Duodenal mucosa (tissue), 2 donors: ENCODE results near the gene GABARAP.

Experiments used
- H3K27ac ChIP-seq: one replicate; pipeline ENCODE4 v1.7.0; 2013; ENCODE audit warnings: low read depth, low read length
- H3K27me3 ChIP-seq, 2 donors: one replicate each; pipeline ENCODE4 v1.7.0; 2013; ENCODE audit warnings: low read length in 2 of 2, control low read depth in 1 of 2; ENCODE audit not compliant: insufficient read depth in 2 of 2, control insufficient read depth in 1 of 2
- H3K36me3 ChIP-seq, 2 donors: one replicate each; pipeline ENCODE4 v1.7.0; 2013; ENCODE audit warnings: low read length in 2 of 2, control low read depth in 1 of 2; ENCODE audit not compliant: insufficient read depth in 2 of 2, control insufficient read depth in 1 of 2
- H3K4me1 ChIP-seq, 2 donors: one replicate each; pipeline ENCODE4 v1.7.0; 2013; ENCODE audit warnings: low read length in 2 of 2, control low read depth in 1 of 2; ENCODE audit not compliant: insufficient read depth in 2 of 2, control insufficient read depth in 1 of 2
- H3K4me3 ChIP-seq, 2 donors: one replicate each; pipeline ENCODE4 v1.7.0; 2013; ENCODE audit warnings: low read length in 2 of 2, low read depth in 1 of 2
- H3K9ac ChIP-seq, 2 donors: one replicate each; pipeline ENCODE4 v1.7.0; 2013; ENCODE audit warnings: low read length in 2 of 2, low read depth in 1 of 2
- H3K9me3 ChIP-seq, 2 donors: one replicate each; pipeline ENCODE4 v1.7.0; 2013; ENCODE audit warnings: low read length in 2 of 2, control low read depth in 1 of 2; ENCODE audit not compliant: control insufficient read depth in 1 of 2

The GABARAP gene

GRCh38 chr17:7191069-7191468 lies 51.2 kb downstream of the GABARAP start:
- Histone ChIP-seq H3K36me3 (peaks cover 0 to 9% of the 10 kb centered on the region in 2 donors), H3K9ac (no peak overlapping the region), H3K4me1 (no peaks in the 10 kb centered on the region), H3K27me3 (no peaks in the 10 kb centered on the region), H3K9me3 (no peaks in the 10 kb centered on the region), H3K4me3 (no peak overlapping the region), H3K27ac (no peak overlapping the region)

DNA sequence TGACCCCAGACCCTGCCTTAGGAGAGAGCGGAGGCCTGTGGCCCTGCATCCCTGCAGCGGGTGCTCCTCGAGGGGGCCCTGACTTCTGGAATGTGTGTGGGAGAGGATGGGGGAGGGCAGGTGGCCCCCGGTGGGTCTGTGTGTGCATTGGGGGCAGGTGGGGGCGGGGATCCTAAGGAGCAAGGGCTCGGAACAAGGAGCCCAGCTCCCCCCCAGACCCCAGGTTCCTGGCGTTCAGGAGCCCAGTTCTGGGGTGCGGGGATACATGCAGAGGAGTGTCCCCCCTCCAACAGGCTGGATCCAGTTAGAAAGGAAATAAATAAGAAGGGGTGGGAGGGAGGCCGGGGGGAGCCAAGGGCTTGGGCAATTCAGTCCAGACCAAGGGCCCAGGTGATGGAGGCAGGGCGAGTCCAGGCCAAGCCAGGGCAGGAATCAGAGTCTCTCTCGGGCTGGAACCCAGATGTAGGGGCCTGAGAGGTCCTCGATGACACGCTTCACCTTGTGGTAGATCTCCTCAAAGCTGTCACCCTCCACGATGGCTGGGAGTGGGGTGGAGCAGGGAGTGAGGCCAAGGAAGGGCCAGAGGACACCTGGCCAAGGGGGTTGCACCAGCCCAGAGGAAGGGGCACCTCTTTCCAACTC lies 51.9 kb downstream of the GABARAP start:
- Histone ChIP-seq H3K4me3 (no peak overlapping the region), H3K4me1 (no peaks in the 10 kb centered on the region)

More for the DNA sequence above, 51.9 kb downstream of the GABARAP start:
- H3K36me3 ChIP-seq, result peaks cover 0 to 3% of the 10 kb centered on the region in 2 donors
- H3K27ac ChIP-seq, result no peak overlapping the region
- no peak overlapping the region for H3K9ac ChIP-seq
- H3K27me3 ChIP-seq, result no peaks in the 10 kb centered on the region
- no peaks in the 10 kb centered on the region for H3K9me3 ChIP-seq
